CD4-positive, alpha-beta T cell treated with Interleukin-15 for 4 hours (primary cell): ENCODE data around the gene CNRIP1.
A peak's percentile ranks its signal among the peaks of the same experiment; 100 is the strongest.
"Not testable (repeated sequence)": the region's sequence is repeated elsewhere in the genome, so short reads cannot be mapped to it uniquely, and the experiment has no call there.

ENCODE experiments used
- DNase-seq: peaks from one replicate; pipeline ENCODE4 v3.0.0-alpha.2; 2020; ENCODE audit warnings: low spot score

The CNRIP1 gene

DNA sequence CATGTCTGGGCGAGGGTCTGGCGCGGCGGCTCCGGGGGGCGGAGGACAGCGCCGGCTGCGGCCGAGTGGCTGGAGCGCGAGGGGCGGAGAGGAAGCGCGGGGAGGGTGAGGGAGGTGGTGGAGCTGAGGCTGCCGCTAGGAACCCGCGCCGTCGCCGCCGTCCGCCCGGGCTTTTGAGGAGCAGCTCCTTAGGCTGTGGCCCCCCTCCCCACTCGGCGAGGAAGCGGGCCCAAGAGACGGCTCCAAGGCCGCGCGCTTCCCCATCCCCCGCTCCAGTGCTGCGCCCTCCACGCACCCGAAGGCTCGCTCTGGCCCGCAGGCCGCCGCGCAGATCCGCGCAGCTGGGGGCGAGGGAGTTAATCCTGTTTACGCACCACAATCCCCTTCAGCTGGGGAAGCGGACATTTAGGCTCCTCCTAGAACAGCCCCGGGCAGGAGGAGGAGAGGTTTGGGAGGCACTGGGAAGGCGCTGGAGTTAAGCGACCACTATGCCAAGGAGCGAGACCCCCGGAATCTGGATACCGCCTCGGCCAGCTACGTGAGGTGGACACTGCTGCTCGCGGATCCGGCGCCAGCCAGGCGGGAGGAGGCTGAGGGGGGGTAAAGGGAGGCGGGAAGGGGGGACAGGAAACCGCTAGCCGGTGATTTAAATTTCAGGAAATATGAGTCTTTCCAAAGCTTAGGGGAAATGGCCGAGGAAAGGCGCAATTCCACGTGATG is at the start of gene CNRIP1:
Gene CNRIP1 (minus strand): TSS at position 552 of the 720 bp plus-strand sequence. CDS start 549 bp downstream, at position 3.
- DNase-seq, result no peak

GRCh38 chr2:68369337-68369734 is 49.6 kb upstream of the CNRIP1 start:
- DNase-seq, result no peak

- DNase-seq, result no peak
Measured at GRCh38 chr2:68368654-68369336, 49.0 kb upstream of the CNRIP1 start.

DNA sequence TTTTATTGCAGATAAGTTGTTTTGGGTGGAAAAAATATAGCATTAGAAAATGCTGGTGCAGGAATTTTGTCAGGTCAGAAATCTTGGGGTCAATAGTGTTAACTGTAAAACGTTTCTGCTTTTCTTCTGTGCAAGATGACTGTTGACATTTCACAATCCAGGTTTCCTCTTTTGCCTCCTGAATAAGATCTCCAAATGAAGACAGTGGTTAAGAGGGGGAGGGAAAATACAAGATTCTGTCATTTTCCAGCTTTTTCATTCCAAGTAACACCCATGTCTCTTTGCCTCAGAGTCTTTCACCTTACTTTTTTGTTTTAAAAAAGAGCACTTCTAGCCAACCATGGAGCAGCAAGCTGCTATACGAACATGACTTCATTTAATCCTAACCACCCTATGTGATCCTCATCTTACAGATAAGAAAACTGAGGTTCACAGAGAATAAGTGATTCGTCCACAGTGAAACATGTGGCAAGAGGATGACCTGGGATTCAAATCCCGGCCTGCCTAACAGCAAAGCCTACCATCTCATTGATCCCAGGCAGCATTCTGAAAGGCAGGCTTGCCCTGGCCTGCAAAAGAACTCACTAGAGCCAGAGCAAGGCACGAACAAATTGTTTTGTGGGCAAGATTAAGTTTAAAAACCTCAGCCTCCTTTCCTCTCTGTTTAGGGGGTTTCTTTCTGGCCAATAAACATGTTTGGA is 48.4 kb upstream of the CNRIP1 start:
- DNase-seq, result no peak

DNA sequence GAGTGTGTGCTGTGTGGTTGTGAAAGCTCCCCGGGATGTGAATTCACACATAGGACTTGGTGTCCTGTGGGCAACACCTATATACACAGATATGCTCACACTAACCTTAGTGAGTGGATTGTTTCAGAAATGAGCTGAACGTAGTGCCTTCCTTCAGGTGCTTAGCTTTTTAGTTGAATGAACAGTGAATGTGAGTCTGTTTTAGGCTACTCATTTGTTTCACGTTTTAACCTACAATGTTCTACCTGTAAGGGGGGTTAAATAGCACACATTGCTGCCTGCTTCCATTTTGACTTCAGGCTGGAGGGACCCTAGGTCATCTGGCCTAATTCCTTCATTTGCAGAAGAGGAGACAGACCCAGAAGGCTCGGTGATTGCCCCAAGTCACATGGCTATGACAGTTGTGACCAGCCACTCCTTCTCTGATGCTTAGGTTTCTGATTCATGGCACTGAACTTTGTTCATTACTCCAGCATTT is 46.4 kb upstream of the CNRIP1 start:
- no peak for DNase-seq

DNA sequence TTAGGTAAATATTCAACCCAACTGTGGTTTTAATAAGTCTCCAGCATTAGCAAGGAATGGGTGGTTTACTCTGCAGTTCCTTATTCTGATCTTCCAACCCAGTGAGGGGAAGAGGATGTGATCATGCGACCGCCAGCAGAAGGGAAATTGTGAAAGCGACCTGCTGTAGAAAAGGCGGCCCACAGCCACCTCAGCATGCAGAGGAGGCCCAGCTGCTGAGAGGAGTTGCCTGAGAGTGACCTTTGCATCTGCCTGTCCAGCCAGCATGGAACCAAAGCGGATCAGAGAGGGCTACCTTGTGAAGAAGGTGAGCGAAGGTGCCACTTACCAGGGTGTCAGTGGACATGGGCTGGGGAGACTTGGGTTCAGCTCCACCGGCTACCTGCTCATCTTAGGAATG is 45.3 kb upstream of the CNRIP1 start, which contains the start of gene PLEK:
Gene PLEK (plus strand): TSS at position 196 of the 400 bp plus-strand sequence. CDS start 70 bp downstream, at position 266.
- DNase-seq, result peak; percentile 47

DNA sequence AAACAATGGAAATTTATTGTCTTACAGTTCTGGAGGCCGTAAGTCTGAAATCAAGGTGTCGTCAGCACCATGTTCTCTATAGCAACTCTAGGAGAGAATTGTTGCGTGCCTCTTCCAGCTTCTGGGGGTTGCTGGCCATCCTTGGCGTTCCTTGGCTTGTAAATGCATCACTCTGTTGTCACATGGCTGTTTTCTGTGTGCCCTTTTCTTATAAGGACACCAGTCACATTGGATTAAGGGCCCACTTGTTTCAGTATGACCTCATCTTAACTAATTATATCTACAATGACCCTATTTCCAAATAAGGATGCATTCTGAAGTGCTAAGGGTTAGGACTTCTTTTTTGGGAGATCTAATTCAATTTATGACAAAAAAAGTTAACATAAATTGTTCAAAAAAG is 44.0 kb upstream of the CNRIP1 start:
- no peak for DNase-seq

GRCh38 chr2:68362749-68363148 is 43.0 kb upstream of the CNRIP1 start:
- no peak for DNase-seq

GRCh38 chr2:68362069-68362468 is 42.3 kb upstream of the CNRIP1 start:
- peak; percentile 82 for DNase-seq

GRCh38 chr2:68359889-68360288 is 40.1 kb upstream of the CNRIP1 start:
- no peak for DNase-seq

- DNase-seq, result no peak
Measured at GRCh38 chr2:68357605-68358337, 38.0 kb upstream of the CNRIP1 start.

DNA sequence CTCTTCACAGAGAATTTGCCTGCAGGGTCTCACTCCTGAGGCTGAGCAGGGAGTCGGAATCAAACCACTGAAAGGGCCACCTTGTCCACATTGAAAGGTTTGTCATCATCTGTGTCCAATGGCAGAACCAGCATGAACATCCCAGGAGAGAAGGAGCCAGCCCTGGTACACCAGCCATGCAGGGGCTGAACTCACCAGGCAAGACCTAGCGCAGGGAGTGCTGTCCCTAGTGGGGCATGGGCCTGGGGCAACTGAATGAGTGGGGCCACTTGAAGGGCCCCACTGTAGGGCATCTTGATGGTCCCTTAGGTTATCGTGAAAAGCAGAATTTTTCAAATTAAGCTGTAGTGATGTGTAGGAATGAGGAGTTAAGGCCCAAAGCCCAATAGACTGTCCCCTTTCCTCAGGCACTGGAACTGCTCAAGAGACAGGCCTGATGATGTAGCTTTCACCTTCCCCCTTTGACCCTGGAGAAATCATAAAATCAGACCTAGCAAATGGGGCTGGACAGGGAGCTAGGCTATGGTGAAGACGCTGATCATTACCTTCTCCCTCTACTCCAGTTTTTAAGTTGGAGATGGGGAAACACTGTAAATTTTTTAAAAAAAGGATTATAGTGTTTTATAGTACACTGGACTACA is 37.0 kb upstream of the CNRIP1 start:
- DNase-seq, result no peak

DNA sequence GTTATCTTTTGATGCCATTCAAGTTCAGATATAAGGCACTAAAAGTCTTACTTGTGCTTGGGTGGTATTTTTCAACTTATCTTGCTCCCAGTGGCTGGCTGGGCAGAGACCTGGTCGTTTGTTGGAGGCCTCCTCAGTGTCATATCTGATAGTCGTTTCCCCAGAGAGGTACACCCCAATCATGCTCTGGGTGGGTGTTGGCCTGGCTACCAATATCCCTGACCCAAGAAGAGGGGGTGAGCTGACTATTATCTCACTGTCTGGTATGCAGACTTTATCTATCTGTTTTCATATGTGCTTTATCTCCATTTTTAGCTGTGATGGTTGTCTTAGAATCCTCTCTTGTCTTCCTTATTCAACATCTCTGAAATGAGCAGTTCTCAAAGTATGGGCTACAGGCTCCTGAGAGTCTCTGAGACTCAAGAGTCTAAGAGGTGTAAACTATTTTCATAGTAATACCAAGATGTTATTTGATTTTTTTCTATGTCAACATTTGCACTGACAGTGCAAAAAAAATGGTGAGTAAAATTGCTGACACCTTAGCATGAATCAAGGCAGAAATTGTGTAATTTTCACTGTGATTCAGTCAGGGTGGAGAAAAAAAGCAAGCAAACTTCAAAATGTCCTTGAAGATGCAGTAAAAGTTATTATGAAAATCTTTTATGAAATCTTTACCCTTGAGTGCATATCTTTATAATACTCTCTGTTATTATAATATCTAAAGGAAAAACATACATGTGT is 33.1 kb upstream of the CNRIP1 start:
- no peak for DNase-seq

DNA sequence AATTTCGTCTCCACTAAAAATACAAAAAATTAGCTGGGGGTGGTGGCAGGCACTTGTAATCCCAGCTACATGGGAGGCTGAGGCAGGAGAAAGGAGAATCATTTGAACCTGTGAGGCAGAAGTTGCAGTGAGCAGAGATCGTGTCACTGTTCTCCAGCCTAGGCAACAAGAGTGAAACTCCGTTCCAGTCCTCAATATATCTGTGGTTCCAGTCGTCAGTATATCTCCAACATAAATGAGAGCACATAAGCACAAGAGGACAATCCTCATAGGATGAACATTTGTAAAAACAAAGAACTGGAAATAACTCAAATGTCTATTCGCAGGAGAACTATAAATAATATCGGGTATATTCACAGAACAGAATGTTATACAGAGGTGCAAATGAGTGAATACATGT is 32.2 kb upstream of the CNRIP1 start:
- DNase-seq, result no peak

GRCh38 chr2:68349091-68349490 is 29.3 kb upstream of the CNRIP1 start:
- not testable (repeated sequence) for DNase-seq

DNA sequence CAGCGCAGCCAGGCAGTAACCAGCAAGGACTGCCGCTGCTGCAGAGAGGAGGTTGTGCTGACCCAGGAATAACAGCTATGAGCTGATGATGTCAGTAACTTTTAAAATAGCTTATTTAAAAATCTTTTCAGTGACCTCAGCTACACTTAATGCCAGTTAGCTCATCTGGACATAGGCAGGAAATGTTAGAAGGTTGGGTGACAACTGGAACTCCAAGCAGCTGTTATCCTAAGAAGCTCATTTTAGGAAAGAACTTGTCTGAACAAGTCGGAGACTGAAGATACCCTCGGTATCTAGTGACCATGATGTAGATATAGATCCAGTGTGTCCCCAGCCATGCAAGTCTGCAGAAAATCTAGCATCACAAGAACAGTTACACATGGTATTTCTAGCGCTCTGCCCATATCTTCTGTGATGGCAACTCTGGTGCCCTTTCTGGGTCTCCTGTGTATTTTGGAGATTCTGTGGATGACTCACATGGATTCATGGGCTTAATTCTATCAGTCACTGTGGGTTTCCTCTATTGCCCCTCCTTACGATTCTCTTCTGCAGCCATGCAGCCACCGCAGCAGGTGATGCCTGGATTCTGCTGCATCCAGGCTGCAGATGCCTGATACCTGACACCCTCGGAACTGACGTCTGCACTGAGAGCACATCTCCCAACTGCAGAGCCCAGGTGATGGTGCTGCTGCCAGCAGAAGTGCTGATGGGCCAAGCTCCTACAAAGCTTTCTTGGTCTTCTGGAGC is 25.6 kb upstream of the CNRIP1 start:
- no peak for DNase-seq

- no peak for DNase-seq
Measured at GRCh38 chr2:68344031-68344430, 24.3 kb upstream of the CNRIP1 start.

GRCh38 chr2:68342470-68342869 is 22.7 kb upstream of the CNRIP1 start:
- DNase-seq, result no peak

DNA sequence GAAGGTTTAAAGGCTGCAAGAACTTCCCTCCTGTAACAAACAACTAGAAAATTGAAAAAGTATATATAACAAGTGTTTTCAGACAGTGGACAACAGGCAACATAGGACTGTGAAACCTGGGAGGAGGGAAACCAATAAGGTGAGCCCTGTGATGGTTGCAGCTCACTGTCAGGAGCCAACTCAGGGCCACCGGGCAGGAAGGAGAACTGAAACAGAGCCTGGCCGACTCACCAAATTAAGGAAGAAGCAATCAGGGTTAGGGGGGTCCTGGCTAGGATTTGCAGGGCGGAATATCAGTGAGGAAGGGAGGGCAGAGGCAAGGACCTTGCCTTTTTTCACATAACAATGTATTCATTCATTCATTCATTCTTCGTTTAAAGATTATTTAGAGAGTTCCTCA is 21.8 kb upstream of the CNRIP1 start:
- DNase-seq, result no peak

- no peak for DNase-seq
Measured at GRCh38 chr2:68341062-68341329, 21.2 kb upstream of the CNRIP1 start.
